ENCODE data around the gene ST6GALNAC3. TPM values are rescaled to one million over a fixed set of nuclear protein-coding genes. Genes with fewer than 3 reads are reported as not detected.

Gene ST6GALNAC3
- total RNA-seq, 1 donor from 2014 or later = 25.8 TPM

GRCh38 chr1:76425201-76426145 lies 350.9 kb downstream of the ST6GALNAC3 start:
- no peak for DNase-seq (ENCODE audit: low spot score)

- DNase-seq (ENCODE audit: low spot score) = no peak
These were observed 352.1 kb downstream of the ST6GALNAC3 start for GRCh38 chr1:76426606-76427005.

- DNase-seq (ENCODE audit: low spot score) = no peak
These were observed 353.5 kb downstream of the ST6GALNAC3 start for GRCh38 chr1:76428028-76428427.

- DNase-seq (ENCODE audit: low spot score) = no peak
These were observed 356.0 kb downstream of the ST6GALNAC3 start for GRCh38 chr1:76430531-76430930.

GRCh38 chr1:76433526-76433925 lies 359.0 kb downstream of the ST6GALNAC3 start:
- no peak for DNase-seq (ENCODE audit: low spot score)

- DNase-seq (ENCODE audit: low spot score) = no peak
These were observed 368.7 kb downstream of the ST6GALNAC3 start for GRCh38 chr1:76443217-76443616.

- DNase-seq (ENCODE audit: low spot score) = no peak
These were observed 370.2 kb downstream of the ST6GALNAC3 start for GRCh38 chr1:76444773-76445172.

- no peak for DNase-seq (ENCODE audit: low spot score)
These were observed 375.7 kb downstream of the ST6GALNAC3 start for GRCh38 chr1:76450229-76450628.

GRCh38 chr1:76463278-76463677 lies 388.7 kb downstream of the ST6GALNAC3 start:
- DNase-seq (ENCODE audit: low spot score) = no peak

- DNase-seq (ENCODE audit: low spot score) = no peak
These were observed 389.3 kb downstream of the ST6GALNAC3 start for GRCh38 chr1:76463849-76464248.

GRCh38 chr1:76465030-76465429 lies 390.5 kb downstream of the ST6GALNAC3 start:
- no peak for DNase-seq (ENCODE audit: low spot score)

- DNase-seq (ENCODE audit: low spot score) = no peak
These were observed 395.6 kb downstream of the ST6GALNAC3 start for GRCh38 chr1:76470166-76470565.

- DNase-seq (ENCODE audit: low spot score) = no peak
These were observed 397.0 kb downstream of the ST6GALNAC3 start for GRCh38 chr1:76471536-76471935.

- DNase-seq (ENCODE audit: low spot score) = no peak
These were observed 399.0 kb downstream of the ST6GALNAC3 start for GRCh38 chr1:76473591-76473990.

- DNase-seq (ENCODE audit: low spot score) = no peak
These were observed 400.4 kb downstream of the ST6GALNAC3 start for GRCh38 chr1:76474922-76475321.

- DNase-seq (ENCODE audit: low spot score) = no peak
These were observed 402.6 kb downstream of the ST6GALNAC3 start for GRCh38 chr1:76477156-76477555.

- DNase-seq (ENCODE audit: low spot score) = no peak
These were observed 406.3 kb downstream of the ST6GALNAC3 start for GRCh38 chr1:76480827-76481226.

- DNase-seq (ENCODE audit: low spot score) = no peak
These were observed 407.1 kb downstream of the ST6GALNAC3 start for GRCh38 chr1:76481672-76482071.

- DNase-seq (ENCODE audit: low spot score) = no peak
These were observed 407.7 kb downstream of the ST6GALNAC3 start for GRCh38 chr1:76482272-76482671.

- DNase-seq (ENCODE audit: low spot score) = no peak
These were observed 417.2 kb downstream of the ST6GALNAC3 start for GRCh38 chr1:76491737-76492136.

GRCh38 chr1:76492752-76493430 lies 418.3 kb downstream of the ST6GALNAC3 start:
- no peak for DNase-seq (ENCODE audit: low spot score)

- DNase-seq (ENCODE audit: low spot score) = no peak
These were observed 420.3 kb downstream of the ST6GALNAC3 start for GRCh38 chr1:76494807-76495206.

Data from mesenteric fat pad (tissue), 1 donor.